GM10266 (cell line): ENCODE data around the gene MINDY4.

ENCODE experiments used
- DNase-seq: peaks from one replicate; pipeline ENCODE4 v3.0.0; 2012; ENCODE audit errors: extremely low spot score
- TF ChIP-seq, protein P1 (sequence below): IDR thresholded peaks from 2 replicates; pipeline ENCODE4 v1.5.1; 2012; ENCODE audit warnings: mild to moderate bottlenecking, low read depth; ENCODE audit not compliant: control insufficient read depth, insufficient read depth; ENCODE audit errors: missing control alignments

Gene MINDY4

DNA sequence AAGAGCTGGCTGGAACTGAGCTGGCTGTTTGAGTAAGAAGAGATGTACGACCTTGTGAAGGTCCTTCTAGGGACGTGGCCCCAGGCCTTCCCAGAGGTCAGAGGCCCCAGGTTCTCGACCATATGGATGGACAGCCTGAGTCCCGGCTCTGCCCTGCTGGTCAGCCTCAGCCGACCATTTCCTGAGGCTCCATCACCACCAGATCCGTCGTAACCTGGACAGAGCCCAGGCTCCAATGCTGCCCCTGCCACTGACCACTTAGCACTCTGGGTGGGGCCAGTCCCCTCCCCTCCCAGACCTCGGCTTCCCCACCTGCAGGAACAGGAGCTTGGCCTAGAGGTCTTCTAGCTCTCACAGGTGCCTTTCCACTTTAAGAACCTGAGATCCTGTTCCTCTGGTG is 29.9 kb upstream of the MINDY4 start:
- TF ChIP-seq, protein P1, sequence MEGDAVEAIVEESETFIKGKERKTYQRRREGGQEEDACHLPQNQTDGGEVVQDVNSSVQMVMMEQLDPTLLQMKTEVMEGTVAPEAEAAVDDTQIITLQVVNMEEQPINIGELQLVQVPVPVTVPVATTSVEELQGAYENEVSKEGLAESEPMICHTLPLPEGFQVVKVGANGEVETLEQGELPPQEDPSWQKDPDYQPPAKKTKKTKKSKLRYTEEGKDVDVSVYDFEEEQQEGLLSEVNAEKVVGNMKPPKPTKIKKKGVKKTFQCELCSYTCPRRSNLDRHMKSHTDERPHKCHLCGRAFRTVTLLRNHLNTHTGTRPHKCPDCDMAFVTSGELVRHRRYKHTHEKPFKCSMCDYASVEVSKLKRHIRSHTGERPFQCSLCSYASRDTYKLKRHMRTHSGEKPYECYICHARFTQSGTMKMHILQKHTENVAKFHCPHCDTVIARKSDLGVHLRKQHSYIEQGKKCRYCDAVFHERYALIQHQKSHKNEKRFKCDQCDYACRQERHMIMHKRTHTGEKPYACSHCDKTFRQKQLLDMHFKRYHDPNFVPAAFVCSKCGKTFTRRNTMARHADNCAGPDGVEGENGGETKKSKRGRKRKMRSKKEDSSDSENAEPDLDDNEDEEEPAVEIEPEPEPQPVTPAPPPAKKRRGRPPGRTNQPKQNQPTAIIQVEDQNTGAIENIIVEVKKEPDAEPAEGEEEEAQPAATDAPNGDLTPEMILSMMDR = no peak
- no peak for DNase-seq

DNA sequence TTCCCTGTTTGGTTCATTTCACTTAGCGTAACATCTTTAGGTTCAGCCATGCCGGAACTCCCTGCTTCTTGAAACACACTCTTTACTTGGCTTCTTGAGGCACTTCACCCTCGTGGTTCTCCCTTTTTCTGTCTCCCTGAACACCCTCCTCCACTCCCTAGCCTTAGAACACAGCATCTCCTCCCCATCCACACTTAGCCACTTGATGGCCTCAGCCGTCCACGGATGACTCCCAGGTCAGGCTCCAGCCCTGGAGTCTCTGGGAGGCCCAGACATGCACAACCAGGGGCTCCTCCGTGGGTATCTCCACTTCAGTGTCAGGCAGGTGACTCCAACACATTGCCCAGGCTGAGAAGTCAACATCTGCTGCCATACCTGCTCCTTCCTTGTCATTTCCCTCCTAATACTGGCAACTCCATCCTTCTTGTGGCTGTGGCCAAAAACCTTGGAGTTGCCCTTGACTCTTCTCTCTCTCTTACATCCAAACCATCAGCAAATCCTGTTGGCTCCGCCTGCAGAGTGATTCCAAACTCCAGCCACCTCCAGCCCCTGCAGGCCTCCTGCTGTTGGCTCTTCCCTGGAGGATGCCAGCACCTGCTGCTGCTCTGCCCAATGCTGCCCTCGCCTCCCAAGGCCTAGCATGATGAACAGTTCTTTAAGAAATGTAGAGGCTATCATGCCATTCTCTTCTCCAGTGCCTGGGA is 27.7 kb upstream of the MINDY4 start:
- no peak for DNase-seq
- TF ChIP-seq, protein P1 = peak; percentile 20

DNA sequence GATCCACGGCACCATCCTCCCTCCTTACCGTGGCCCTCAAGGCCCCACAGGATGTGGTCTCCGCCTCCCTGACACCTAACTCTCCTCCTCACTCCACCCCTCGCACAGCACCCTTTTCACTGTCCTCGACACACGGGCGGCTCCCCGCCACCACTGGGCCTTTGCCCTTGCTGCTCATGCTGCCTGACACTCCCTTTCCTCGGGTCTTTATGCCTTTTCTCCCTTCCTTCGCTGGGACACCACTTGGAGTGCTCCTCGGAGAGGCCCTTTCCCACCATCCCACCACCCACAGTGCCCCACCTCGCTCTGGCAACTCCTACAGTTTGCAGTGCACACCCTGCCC is 27.2 kb upstream of the MINDY4 start:
- TF ChIP-seq, protein P1 = no peak
- no peak for DNase-seq

DNA sequence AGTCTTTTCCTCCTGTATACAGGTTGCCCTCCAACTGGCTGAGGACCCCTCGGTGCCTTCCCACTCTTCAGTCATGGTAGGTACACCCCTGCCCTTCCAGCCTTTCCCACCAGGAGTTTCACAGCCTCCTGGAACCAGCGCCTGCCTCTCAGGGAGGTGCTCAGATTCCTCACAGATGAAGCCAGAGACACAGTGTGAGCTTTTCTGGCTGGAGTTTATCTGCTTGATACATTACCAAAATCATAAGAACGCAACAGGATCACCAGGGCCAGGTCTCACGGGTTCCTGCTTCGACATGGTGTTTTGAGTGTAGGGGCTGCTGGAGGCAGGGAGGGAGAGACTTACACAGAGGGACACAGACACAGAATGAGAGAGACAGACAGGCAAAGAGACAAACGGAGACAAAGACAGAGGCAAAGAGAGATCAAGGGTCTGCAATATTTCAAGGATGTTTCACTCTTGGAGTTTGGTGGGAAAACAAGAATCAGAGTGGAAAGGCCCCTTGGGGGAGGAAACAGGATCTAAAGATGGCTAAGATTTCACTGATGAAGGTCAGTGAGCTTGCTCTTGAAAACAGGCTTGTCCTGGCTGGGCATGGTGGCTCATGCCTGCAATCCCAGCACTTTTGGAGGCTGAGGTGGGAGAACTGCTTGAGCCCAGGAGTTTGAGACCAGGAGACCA is 25.8 kb upstream of the MINDY4 start:
- TF ChIP-seq, protein P1 = no peak
- DNase-seq = no peak

DNA sequence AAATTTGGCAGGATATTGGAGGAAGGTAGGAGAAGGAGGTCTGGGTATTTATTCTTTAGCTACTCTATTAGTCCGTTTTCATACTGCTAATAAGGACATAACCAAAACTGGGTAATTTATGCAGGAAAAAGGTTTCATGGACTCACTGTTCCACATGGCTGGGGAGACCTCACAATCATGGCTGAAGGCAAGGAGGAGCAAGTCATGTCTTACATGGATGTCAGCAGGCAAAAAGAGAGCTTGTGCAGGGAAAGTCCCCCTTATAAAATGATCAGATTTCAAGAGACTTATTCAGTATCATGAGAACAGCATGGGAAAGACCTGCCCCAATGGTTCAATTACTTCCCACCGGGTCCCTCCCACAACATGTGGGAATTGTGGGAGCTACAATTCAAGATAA is 21.2 kb upstream of the MINDY4 start:
- DNase-seq = no peak
- TF ChIP-seq, protein P1 = no peak

DNA sequence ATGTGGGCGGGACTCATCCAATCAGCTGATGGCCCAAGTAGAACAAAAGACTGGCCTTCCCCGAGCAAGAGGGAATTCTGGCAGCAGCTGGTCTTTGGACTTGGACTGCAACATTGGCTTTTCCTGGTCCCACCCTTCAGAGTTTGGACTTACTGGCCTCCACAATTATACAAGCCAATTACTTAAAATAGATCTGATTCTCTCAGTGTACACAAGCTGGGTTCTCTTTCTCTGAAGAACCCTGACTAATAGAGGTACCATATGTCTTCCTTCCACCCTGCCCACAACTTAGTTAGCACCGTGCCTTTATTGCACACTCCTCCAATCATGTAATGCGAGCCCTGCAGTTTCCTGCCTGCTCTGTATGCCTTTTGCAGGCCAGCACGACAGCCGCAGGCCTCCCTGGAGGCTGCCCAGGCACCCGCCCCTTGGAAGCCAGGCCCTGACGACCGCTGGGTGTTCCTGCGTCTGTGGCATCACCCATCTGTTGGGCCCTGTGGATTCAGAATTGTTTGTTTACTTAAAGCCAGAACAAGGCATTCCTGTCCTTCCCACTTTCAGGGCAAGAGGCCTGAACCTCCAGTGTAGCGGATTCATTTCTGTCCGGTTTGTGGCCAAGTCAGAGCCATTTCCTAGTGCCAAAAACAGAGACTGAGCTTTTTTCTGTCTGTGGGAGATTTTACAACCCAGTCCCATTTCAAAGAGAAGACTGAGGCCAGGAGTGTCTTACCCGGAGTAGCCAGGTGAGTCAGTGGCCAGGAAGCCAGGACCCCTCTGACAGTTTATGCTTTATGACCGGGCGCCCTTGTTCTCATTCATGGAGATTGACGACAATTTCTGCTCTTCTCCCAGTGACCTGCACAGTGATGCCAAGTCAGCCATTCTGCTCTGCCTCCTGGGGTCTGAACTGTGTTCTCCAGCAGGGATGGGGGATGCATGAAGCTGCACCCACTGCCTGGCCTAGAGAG is 20.2 kb upstream of the MINDY4 start:
- no peak for DNase-seq
- TF ChIP-seq, protein P1 = no peak
